IMR-90 (cell line): ENCODE measurements around the gene PDX1. TPM values are rescaled to one million over a fixed set of nuclear protein-coding genes. Genes with fewer than 3 reads are reported as not detected.

Experiments used
- ATAC-seq: fragments of 200-7000 bp; cut with Tn5 transposase; 2 replicates; pipeline ENCODE4 v1.9.1; 2020; ENCODE audit warnings: low read depth, mild to moderate bottlenecking, moderate library complexity
- BruUV-seq: library from RNA; stranded (reverse); fragments of 400-500 nt; replicated peaks from 2 replicates; lab custom pipeline; 2021; lab: Mats Ljungman, UMichigan
- CTCF ChIA-PET: fragments of 300-600 bp; formaldehyde crosslinking; extraction: SDS; loops from one replicate; lab custom pipeline; 2021; ENCODE audit warnings: antibody characterized with exemption; lab: Yijun Ruan, JAX
- POLR2A ChIA-PET: fragments of 300-600 bp; sonication (Branson Sonifier 250); formaldehyde crosslinking; loops from one replicate; lab custom pipeline; 2022; ENCODE audit warnings: antibody characterized with exemption; ENCODE audit not compliant: unreplicated experiment; lab: Charles Lee
- DNase-seq: peaks from one replicate; pipeline ENCODE4 v3.0.0; 2013
- H2AFZ ChIP-seq: replicated peaks from 2 replicates; pipeline ENCODE3; 2013; ENCODE audit warnings: low read length, mild to moderate bottlenecking; ENCODE audit not compliant: poor library complexity
- H2AK5ac ChIP-seq: 2 replicates; pipeline ENCODE4 v1.6.1; 2013; ENCODE audit warnings: low read depth, low read length, inconsistent platforms
- H2AK9ac ChIP-seq: replicated peaks from 2 replicates; pipeline ENCODE3; 2013; ENCODE audit warnings: mild to moderate bottlenecking, low read depth, low read length, moderate library complexity; ENCODE audit not compliant: poor library complexity
- H2BK120ac ChIP-seq: 2 replicates; pipeline ENCODE4 v1.6.1; 2013; ENCODE audit warnings: low read depth, low read length, inconsistent platforms
- H2BK15ac ChIP-seq: 3 replicates; pipeline ENCODE4 v1.6.1; 2013; ENCODE audit warnings: low read depth, low read length, inconsistent platforms
- H2BK20ac ChIP-seq: 2 replicates; pipeline ENCODE4 v1.6.1; 2013; ENCODE audit warnings: low read depth, mild to moderate bottlenecking, inconsistent platforms, low read length, moderate library complexity
- H2BK5ac ChIP-seq: 2 replicates; pipeline ENCODE4 v1.6.1; 2013; ENCODE audit warnings: mild to moderate bottlenecking, low read depth, low read length, inconsistent platforms; ENCODE audit not compliant: poor library complexity, severe bottlenecking
- H3K14ac ChIP-seq: replicated peaks from 2 replicates; pipeline ENCODE4 v1.6.1; 2013; ENCODE audit warnings: low read depth, low read length, inconsistent platforms
- H3K18ac ChIP-seq: 2 replicates; pipeline ENCODE4 v1.6.1; 2013; ENCODE audit warnings: low read depth, low read length, control low read depth
- H3K23ac ChIP-seq: 2 replicates; pipeline ENCODE4 v1.6.1; 2013; ENCODE audit warnings: low read depth, low read length, inconsistent platforms
- H3K27ac ChIP-seq: 2 replicates; pipeline ENCODE4 v1.5.1; 2013; ENCODE audit warnings: mild to moderate bottlenecking, control low read depth, low read length; ENCODE audit not compliant: insufficient read depth
- H3K27me3 ChIP-seq: 2 replicates; pipeline ENCODE4 v1.6.1; 2013; ENCODE audit warnings: low read length; ENCODE audit not compliant: control insufficient read depth, insufficient read depth
- H3K36me3 ChIP-seq: 2 replicates; pipeline ENCODE4 v1.6.1; 2013; ENCODE audit warnings: low read length, mixed read lengths; ENCODE audit not compliant: control insufficient read depth, insufficient read depth
- H3K4ac ChIP-seq: 2 replicates; pipeline ENCODE4 v1.6.1; 2013; ENCODE audit warnings: low read depth, low read length, inconsistent platforms
- H3K4me1 ChIP-seq: 2 replicates; pipeline ENCODE4 v1.6.1; 2013; ENCODE audit warnings: low read length, mixed read lengths; ENCODE audit not compliant: control insufficient read depth, insufficient read depth
- H3K4me2 ChIP-seq: 2 replicates; pipeline ENCODE4 v1.6.1; 2013; ENCODE audit warnings: low read depth, mild to moderate bottlenecking, control low read depth, low read length, moderate library complexity
- H3K4me3 ChIP-seq: 2 replicates; pipeline ENCODE4 v1.5.1; 2013; ENCODE audit warnings: low read depth, mild to moderate bottlenecking, control low read depth, low read length, moderate library complexity; ENCODE audit not compliant: insufficient read depth
- H3K56ac ChIP-seq: 2 replicates; pipeline ENCODE4 v1.6.1; 2013; ENCODE audit warnings: low read length, inconsistent platforms; ENCODE audit not compliant: insufficient read depth; ENCODE audit errors: extremely low read depth
- H3K79me1 ChIP-seq, 2 experiments: 2 replicates each; pipeline ENCODE4 v1.6.1; 2013; ENCODE audit warnings: low read length in 2 of 2, inconsistent platforms in 1 of 2, low read depth in 1 of 2
- H3K9ac ChIP-seq: 2 replicates; pipeline ENCODE4 v1.6.1; 2013; ENCODE audit warnings: low read depth, low read length, control low read depth
- H3K9me1 ChIP-seq: 2 replicates; pipeline ENCODE4 v1.6.1; 2013; ENCODE audit warnings: low read length, inconsistent platforms; ENCODE audit not compliant: insufficient read depth
- H3K9me3 ChIP-seq: 2 replicates; pipeline ENCODE4 v1.6.1; 2013; ENCODE audit warnings: low read length; ENCODE audit not compliant: control insufficient read depth, insufficient read depth
- H4K20me1 ChIP-seq: 2 replicates; pipeline ENCODE4 v1.6.1; 2013; ENCODE audit warnings: low read length, inconsistent platforms; ENCODE audit not compliant: insufficient read depth
- H4K5ac ChIP-seq: 2 replicates; pipeline ENCODE4 v1.6.1; 2013; ENCODE audit warnings: mild to moderate bottlenecking, low read depth, low read length, control low read depth
- H4K8ac ChIP-seq, 2 experiments: 2 replicates each; pipeline ENCODE4 v1.6.1; 2013; ENCODE audit warnings: low read depth in 2 of 2, low read length in 2 of 2, control low read depth in 1 of 2, inconsistent platforms in 1 of 2
- H4K91ac ChIP-seq: 2 replicates; pipeline ENCODE4 v1.6.1; 2013; ENCODE audit warnings: low read depth, low read length, inconsistent platforms; ENCODE audit not compliant: insufficient read depth
- CEBPB ChIP-seq: IDR thresholded peaks from 2 replicates; pipeline ENCODE4 v1.6.1; 2012; ENCODE audit warnings: low read depth, low read length, improper control_type of control experiment
- CHD1 ChIP-seq: IDR thresholded peaks from 2 replicates; pipeline ENCODE4 v1.6.1; 2012; ENCODE audit warnings: low read depth, low read length, improper control_type of control experiment
- MAFK ChIP-seq: IDR thresholded peaks from 2 replicates; pipeline ENCODE4 v1.6.1; 2012; ENCODE audit warnings: low read depth, low read length, improper control_type of control experiment
- MAZ ChIP-seq: IDR thresholded peaks from 2 replicates; pipeline ENCODE4 v1.6.1; 2012; ENCODE audit warnings: low read depth, mild to moderate bottlenecking, low read length, improper control_type of control experiment, moderate library complexity, borderline replicate concordance
- MXI1 ChIP-seq: IDR thresholded peaks from 2 replicates; pipeline ENCODE4 v1.6.1; 2012; ENCODE audit warnings: low read depth, mild to moderate bottlenecking, low read length, moderate library complexity, borderline replicate concordance
- NFE2L2 ChIP-seq: fragments of 150-350 bp; IDR thresholded peaks from 2 replicates; pipeline ENCODE4 v1.6.1; 2016; ENCODE audit warnings: low read depth, mild to moderate bottlenecking, low read length
- RAD21 ChIP-seq: IDR thresholded peaks from 2 replicates; pipeline ENCODE4 v1.6.1; 2012; ENCODE audit warnings: low read length, improper control_type of control experiment
- RFX5 ChIP-seq: IDR thresholded peaks from 2 replicates; pipeline ENCODE4 v1.8.0; 2012; ENCODE audit warnings: low read depth, mild to moderate bottlenecking, low read length, moderate library complexity
- SMC3 ChIP-seq: fragments of 150-350 bp; IDR thresholded peaks from 2 replicates; pipeline ENCODE4 v1.6.1; 2016; ENCODE audit warnings: low read depth, mild to moderate bottlenecking, antibody characterized with exemption, low read length, moderate library complexity
- USF2 ChIP-seq: fragments of 150-350 bp; IDR thresholded peaks from 2 replicates; pipeline ENCODE4 v1.6.1; 2017; ENCODE audit warnings: mild to moderate bottlenecking, antibody characterized with exemption, low read length, low read depth
- WGBS, 2 experiments: methylation state at CpG; one replicate each; pipeline versions ENCODE4 v1.1.5 to v1.1.7; 2013; ENCODE audit warnings: missing lambda C conversion rate in 2 of 2; ENCODE audit not compliant: insufficient read length in 1 of 2; ENCODE audit errors: extremely low coverage in 2 of 2; 5-methylcytosine and 5-hydroxymethylcytosine counted together
- dilution Hi-C: fragments of 300-500 bp; cut with HindIII; formaldehyde crosslinking; loops from one replicate; pipeline ENCODE4 v1.14.3; 2018; ENCODE audit warnings: low sequenced_read_pairs; ENCODE audit not compliant: unreplicated experiment
- in situ Hi-C: fragments of 300-500 bp; cut with MboI; formaldehyde crosslinking; loops from 3 replicates; pipeline ENCODE4 v1.14.3; 2019; ENCODE audit warnings: low sequenced_read_pairs, inconsistent platforms, mixed read lengths
- intact Hi-C: fragments of 100-400 bp; cut with micrococcal nuclease; formaldehyde crosslinking; loops from 2 replicates; pipeline ENCODE4 v1.10.0; 2022
- polyA plus RNA-seq, 3 experiments: library from polyadenylated mRNA; depleted of rRNA; stranded (reverse); fragments of >200 nt; gene quantifications; 2 replicates each; pipeline ENCODE4 v1.2.3, GENCODE V29; 2012; ENCODE audit warnings: low replicate concordance in 1 of 3
- total RNA-seq: library from RNA; depleted of rRNA; stranded (reverse); fragments of >200 nt; gene quantifications from 2 replicates; pipeline ENCODE4 v1.2.3, GENCODE V29; 2012
- TF ChIP-seq, protein P1 (sequence below): fragments of 150-350 bp; IDR thresholded peaks from 2 replicates; pipeline ENCODE4 v1.6.1; 2016; ENCODE audit warnings: low read depth, mild to moderate bottlenecking, low read length, moderate library complexity, borderline replicate concordance

The PDX1 gene
- total and polyA plus RNA-seq, 2 of the 4 experiments (the other 2 are of a cell fraction): not detected

GRCh38 chr13:27919659-27919933 is 204 bp upstream of the PDX1 start:
- Histone ChIP-seq H3K4me3 (no peak overlapping the region), H2AK5ac (no peak overlapping the region), H4K91ac (no peak overlapping the region), H4K8ac (no peak overlapping the region), H2BK15ac (no peak overlapping the region), H3K4me1 (peaks cover 3% of the 10 kb centered on the region; the same call in 1 of the 2 replicates), H3K9me1 (no peaks in the 10 kb centered on the region), H3K27me3 (peaks cover 88% of the 10 kb centered on the region), H2BK120ac (no peak overlapping the region), H2AK9ac (no peak overlapping the region), H3K79me1 (no peaks in the 10 kb centered on the region), H3K4me2 (no peak overlapping the region; the same call in 1 of the 2 replicates), H3K14ac (no peak overlapping the region), H2AFZ (no peak overlapping the region), H3K4ac (no peak overlapping the region), H4K20me1 (no peaks in the 10 kb centered on the region), H3K9ac (no peak overlapping the region), H3K27ac (no peak overlapping the region), H3K18ac (no peak overlapping the region), H3K23ac (no peak overlapping the region), H4K5ac (no peak overlapping the region), H2BK5ac (no peak overlapping the region), H3K36me3 (no peaks in the 10 kb centered on the region), H2BK20ac (no peak overlapping the region), H3K9me3 (peaks cover 10% of the 10 kb centered on the region; the same call in 1 of the 2 replicates), H3K56ac (no peak overlapping the region)
- dilution Hi-C loops: no loop called here
- intact Hi-C loops: no loop called here
- no TSS peak for BruUV-seq
- 0% methylated on average over 1 of the region's 11 CpGs; no CpG with 5 or more reads in 1 of the 2 experiments for WGBS, 2 experiments
- in situ Hi-C loops: no loop called here
- ChIA-PET POLR2A (no interaction called here), CTCF (no interaction called here)
- no peak for ATAC-seq
- no peak for DNase-seq
- TF ChIP-seq, protein P1, sequence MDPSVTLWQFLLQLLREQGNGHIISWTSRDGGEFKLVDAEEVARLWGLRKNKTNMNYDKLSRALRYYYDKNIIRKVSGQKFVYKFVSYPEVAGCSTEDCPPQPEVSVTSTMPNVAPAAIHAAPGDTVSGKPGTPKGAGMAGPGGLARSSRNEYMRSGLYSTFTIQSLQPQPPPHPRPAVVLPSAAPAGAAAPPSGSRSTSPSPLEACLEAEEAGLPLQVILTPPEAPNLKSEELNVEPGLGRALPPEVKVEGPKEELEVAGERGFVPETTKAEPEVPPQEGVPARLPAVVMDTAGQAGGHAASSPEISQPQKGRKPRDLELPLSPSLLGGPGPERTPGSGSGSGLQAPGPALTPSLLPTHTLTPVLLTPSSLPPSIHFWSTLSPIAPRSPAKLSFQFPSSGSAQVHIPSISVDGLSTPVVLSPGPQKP: no peak
- TF ChIP-seq MAZ (no peak), NFE2L2 (no peak), CEBPB (no peak), SMC3 (no peak), CHD1 (no peak), MXI1 (no peak), RFX5 (no peak), RAD21 (no peak), USF2 (no peak; the same call in 1 of the 2 replicates), MAFK (no peak)
